ENCODE results near the gene NLRC4.
"Not testable (repeated sequence)": the region's sequence is repeated elsewhere in the genome, so short reads cannot be mapped to it uniquely, and the experiment has no call there.

NLRC4 gene

DNA sequence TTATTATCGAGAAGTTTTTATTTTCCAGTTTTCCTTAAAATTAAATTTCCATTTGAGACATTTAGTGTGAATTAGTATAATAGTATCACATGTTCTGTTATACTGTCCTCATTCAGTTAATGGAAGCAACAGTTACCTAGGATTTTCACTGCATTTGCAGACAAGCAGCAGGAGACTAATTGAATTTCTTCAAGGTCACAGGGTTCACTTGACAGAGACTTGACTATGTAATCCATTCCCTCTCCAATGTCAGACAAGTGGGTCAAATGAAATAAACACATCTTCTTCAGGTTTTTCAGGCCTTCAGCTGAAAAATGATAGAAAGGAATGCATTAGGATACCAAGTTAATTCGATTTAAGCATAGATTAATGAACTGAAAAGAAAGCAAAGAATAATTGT, 26.7 kb downstream of the NLRC4 start:
- DNase-seq = no peak

DNA sequence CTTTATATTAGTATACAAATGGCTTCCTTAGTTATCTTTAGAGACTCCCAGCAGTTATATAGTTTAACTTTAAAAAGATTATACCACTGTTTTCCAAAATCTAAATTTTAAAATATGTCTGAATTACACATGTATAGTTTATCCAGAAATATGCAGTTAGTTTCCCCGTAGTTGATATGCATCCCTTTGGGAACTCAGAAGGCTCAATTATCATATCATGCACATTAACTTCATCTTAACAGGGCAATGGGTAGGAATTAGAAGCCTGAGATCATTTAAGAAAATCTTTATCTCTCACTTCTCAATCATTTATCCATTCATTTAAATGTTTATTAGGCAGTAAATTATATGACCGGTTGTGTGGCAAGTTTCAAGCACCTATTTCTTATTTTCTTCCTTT, 27.2 kb downstream of the NLRC4 start:
- DNase-seq = no peak

DNA sequence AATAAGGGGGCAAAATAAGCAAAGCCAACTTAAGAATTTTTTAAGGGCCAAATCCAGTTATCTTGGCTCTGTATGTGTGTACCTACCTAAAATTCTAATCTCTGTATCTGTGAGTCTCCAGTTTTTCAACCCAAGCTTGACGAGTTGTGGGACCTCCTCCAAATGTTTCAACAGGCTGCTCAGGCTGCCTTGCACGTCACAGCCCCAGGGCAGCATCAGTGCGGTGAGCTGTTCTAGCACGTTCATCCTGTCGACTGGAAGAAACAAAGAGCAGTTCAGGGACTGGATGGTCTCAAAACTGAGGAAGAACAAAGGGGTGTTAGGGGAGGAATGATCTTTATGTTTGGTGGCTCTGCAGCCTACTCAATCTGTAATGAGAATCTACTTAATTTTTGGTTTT, 29.4 kb downstream of the NLRC4 start:
- DNase-seq = no peak

DNA sequence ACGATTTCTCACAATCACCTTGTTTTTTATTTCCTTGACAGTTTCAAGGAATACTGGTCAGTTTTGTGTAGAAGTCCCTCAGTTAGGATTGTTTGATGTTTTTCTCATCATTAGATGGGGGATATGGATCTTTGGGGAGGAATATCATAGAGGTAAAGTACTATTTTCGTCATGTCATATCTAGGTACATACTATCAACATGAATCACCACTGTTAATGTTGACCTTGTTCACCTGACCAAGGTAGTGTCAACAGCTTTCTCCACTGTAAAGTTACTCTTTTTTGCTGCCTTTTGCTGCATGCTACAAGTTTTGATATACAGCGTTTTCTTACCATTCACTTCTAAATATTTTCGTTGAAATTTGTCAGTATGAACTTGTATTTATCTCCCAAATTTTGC, 32.7 kb downstream of the NLRC4 start:
- DNase-seq = no peak

DNA sequence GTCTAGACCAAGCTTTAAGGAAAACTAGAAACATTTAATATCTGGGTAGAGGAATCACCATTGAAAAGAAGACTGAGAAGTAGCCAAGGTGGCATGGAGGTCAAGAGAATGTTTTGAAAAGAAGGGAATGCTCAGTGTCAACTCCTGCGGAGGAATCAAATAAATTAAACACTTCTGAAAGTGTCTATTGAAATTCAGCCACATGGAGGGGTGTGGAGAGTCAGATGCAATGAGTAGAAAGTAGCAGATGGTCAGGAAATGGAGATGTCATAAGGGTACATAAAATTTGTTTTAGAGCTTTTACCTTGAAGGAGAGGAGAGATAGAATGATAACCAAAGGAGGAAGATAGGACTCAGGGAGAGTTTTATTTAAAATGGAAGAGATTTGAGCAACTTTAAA, 35.1 kb downstream of the NLRC4 start:
- DNase-seq = no peak

DNA sequence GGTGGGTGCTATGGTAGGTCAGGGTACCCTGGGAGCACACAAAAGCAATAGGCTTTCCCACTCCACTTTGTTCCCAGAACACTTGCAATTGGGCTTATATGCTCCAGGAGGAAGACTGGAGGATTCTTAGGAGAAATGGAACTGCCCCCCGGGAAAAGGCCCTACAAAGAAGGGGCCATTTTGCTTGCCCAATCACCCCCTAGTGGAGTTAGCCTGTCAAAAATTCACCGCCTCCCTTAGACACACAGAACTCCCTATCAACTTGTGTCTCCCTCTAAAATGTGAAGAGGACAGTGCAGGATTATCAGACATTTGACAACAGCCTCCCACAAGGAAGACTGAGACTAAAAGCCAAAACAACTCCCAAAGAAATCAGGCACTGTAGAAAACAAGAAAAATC, 36.5 kb downstream of the NLRC4 start:
- DNase-seq = no peak

DNA sequence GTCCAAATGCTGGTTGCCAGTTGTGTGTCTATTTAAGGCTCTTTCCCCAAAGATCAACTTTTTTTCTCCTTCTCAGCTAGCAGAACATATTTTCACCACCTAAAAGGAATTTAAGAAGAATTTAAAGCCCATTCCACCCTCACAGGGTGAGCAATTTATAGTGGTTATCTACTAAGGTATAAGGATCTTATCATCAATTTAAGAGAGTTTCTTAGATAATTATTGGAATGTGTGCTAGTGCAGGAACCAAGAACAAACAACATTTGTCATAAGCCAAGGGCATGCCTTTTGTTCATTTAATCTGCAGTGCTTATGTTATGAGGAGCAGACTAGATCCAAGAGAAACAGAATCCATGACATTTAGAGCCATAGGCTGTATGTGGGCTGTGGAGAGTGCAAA, 37.2 kb downstream of the NLRC4 start:
- no peak for DNase-seq

DNA sequence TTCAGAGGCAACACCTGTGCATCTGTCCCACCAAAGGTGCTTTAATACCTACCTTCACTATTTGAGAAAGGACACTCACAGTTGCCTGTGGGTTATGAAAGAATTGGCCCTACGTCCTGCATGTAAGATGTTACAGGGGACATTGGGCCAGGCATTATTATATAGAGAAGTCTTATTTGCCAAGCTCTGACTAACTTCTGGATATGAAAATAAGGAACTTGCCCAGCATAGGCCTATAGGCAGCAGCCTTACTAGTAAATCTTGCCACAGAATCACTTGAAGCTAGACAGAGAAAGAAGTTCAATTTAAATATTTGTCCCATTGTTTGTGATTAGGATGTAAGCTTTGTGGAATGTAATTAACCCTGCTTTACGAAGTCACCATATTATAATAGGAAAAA, 41.7 kb downstream of the NLRC4 start:
- no peak for DNase-seq

DNA sequence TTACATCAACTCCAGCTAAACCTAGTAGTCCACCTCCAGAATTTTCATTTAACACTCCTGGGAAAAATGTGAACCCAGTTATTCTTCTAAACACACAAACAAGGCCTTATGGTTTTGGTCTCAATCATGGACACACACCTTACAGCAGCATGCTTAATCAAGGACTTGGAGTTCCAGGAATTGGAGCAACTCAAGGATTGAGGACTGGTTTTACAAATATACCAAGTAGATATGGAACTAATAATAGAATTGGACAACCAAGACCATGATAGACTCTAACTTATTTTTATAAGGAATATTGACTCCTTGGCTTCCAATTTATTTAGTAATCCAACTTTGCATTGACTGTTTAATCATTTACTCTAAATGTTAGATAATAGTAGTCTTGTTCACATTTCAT, 44.2 kb downstream of the NLRC4 start:
- no peak for DNase-seq

DNA sequence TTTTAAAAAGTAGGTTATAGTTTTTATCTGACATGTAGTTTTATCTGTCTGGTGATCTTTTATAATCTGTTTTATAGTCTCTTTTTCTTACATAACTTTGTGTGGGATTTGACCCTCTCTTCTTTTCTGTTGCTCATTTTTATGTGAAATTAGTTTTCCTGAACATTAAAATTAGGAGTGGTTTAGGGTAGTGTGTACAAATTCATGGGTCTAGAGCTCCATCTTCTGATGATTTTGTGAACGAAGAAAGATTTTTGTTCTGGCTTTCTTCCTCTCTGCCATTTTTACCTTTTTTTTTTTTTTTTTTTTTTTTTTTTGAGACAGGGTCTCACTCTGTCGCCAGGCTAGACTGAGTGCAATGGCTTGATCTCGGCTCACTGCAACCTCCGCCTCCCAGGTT, 52.4 kb downstream of the NLRC4 start:
- no peak for DNase-seq

DNA sequence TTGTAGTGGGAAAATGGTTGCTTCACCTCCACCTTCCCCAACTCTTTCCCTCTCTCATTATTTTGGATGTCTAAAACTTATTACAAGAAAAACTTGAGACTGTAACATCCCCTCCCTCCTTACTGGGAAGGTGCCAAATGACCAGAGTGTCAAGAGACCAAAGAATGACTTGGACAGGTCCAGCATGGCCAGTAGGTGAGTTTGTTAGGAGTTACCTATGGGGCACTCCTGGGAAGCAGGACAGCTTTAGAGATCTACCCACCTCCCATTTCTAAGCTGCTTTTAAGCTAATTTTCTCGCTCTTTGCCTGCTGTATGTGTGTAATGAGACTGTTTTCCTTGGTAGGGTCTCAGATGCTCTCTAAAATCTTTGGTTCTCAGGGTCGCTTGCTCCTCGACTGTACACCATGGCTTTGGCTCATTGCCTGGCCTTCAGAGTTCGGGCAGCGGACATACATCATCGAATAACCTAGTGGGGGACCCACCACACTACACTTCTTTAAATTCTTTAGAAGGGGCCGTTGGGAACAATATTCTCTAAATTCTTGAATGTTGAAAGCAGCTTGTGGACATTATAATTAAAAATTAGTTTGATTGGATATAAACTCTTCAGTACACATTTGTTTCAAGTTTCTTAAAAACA, 53.8 kb downstream of the NLRC4 start:
- DNase-seq = no peak

DNA sequence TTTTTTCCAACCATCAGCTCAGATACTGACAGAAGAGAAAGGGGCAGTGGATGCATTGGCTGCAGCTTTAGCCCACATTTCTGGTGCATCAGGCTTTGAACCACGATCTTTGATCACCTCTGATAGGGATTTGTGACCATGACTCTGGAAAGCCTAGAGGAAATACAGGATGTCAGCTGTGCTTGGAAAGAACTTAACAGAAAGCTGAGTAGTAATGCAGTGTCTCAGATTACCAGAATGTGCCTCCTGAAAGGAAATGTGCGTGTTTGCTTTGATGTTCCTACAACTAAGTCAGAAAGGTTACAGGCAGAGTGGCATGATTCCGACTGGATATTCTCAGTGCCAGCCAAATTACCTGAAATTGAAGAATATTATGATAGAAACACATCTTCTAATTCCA, 61.3 kb downstream of the NLRC4 start:
- not testable (repeated sequence) for DNase-seq

DNA sequence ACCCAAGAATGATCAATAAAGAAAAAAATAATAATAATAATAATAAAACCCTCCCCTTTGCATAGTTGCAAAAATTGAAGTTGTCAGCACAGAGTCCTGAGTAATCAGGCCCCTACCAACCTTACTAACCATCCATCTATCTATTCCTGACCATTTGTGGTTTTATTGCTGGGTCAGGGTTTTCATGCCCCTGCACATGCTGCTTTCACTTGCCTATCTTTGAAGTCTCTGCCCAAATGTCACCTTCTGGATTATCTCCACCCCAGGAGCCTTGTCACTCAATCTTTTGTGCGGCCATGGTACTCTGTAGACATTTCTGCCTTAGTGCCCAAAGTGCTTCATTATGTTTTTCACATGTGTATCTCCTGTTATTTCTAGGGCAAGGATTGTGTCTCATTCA, 63.9 kb downstream of the NLRC4 start:
- no peak for DNase-seq

DNA sequence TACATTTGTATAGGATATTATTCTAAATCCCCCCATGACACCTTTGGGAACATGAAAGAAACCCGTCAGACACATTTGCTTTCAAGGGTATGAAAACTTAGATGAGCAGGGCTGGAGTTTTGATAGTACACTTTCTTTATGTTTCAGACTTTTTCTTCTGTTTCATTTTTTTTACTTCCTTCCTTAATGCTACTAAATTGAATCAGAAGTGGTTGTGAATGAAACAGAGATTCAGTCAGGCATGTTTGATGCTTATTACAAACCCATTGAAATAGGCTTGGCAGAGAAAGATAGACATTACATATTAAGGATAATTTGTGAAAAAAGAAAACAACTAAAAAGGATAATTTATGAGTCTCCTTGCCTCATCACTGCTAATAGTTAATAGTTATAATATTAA, 72.3 kb downstream of the NLRC4 start:
- DNase-seq = no peak

DNA sequence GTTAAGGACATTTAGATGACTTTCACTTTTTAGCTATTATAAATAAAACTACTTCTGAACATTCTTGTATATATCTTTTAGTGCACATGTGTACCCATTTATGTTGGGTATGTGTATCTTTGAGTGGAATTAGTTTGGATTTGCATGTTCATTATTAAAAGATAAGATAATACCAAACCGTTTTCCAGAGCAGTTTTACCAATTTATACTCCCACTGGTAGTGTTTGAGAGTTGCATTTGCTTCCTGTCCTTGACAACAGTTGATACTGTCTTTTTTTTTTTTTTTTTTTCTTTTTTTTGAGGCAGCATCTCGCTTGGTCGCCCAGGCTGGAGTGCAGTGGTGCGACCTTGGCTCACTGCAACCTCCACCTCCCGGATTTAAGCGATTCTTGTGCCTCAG, 75.7 kb downstream of the NLRC4 start:
- DNase-seq = no peak

DNA sequence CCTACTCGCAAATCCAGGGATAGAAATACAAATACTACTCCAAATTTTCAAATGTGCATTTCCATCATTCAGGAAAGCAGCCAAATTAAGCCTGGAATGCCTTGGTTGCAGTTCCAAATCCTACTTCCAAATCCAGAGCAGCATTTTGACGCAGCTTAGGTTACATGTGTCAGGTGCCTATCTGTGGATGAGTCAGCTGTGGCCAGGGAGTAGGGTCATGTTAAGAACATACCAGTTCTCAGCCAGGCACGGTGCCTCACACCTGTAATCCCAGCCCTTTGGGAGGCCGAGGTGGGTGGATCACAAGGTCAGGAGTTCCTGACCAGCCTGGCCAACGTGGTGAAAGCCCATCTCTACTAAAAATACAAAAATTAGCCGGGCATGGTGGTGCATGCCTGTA, 82.0 kb downstream of the NLRC4 start:
- DNase-seq = no peak
